ENCODE measurements around the gene P2RY8.
"Not testable (repeated sequence)": the region's sequence is repeated elsewhere in the genome, so short reads cannot be mapped to it uniquely, and the experiment has no call there.

P2RY8 gene

GRCh38 chrX:1516596-1517104 lies 20.3 kb downstream of the P2RY8 start:
- no peak for DNase-seq

- DNase-seq, result no peak
Measured at GRCh38 chrX:1511829-1512228, 25.2 kb downstream of the P2RY8 start.

- no peak for DNase-seq
Measured at GRCh38 chrX:1511150-1511549, 25.8 kb downstream of the P2RY8 start.

GRCh38 chrX:1507511-1508463 lies 29.2 kb downstream of the P2RY8 start:
- DNase-seq, result no peak

GRCh38 chrX:1506916-1507315 lies 30.1 kb downstream of the P2RY8 start:
- no peak for DNase-seq

- no peak for DNase-seq
Measured at GRCh38 chrX:1502853-1503252, 34.1 kb downstream of the P2RY8 start.

- DNase-seq, result no peak
Measured at GRCh38 chrX:1502241-1502640, 34.7 kb downstream of the P2RY8 start.

- no peak for DNase-seq
Measured at GRCh38 chrX:1500701-1501624, 36.0 kb downstream of the P2RY8 start.

GRCh38 chrX:1496076-1496475 lies 40.9 kb downstream of the P2RY8 start:
- no peak for DNase-seq

GRCh38 chrX:1493877-1494510 lies 43.0 kb downstream of the P2RY8 start:
- DNase-seq, result no peak

- DNase-seq, result no peak
Measured at GRCh38 chrX:1493412-1493811, 43.6 kb downstream of the P2RY8 start.

GRCh38 chrX:1492421-1493012 lies 44.5 kb downstream of the P2RY8 start:
- DNase-seq, result no peak

GRCh38 chrX:1491851-1492349 lies 45.1 kb downstream of the P2RY8 start:
- no peak for DNase-seq

- DNase-seq, result not testable (repeated sequence)
Measured at GRCh38 chrX:1491248-1491647, 45.7 kb downstream of the P2RY8 start.

- DNase-seq, result not testable (repeated sequence)
Measured at GRCh38 chrX:1490723-1491122, 46.3 kb downstream of the P2RY8 start.

- DNase-seq, result not testable (repeated sequence)
Measured at GRCh38 chrX:1489354-1489753, 47.6 kb downstream of the P2RY8 start.

GRCh38 chrX:1488745-1489144 lies 48.2 kb downstream of the P2RY8 start:
- no peak for DNase-seq

GRCh38 chrX:1488141-1488540 lies 48.8 kb downstream of the P2RY8 start:
- no peak for DNase-seq

- DNase-seq, result no peak
Measured at GRCh38 chrX:1487401-1487800, 49.6 kb downstream of the P2RY8 start.

GRCh38 chrX:1486749-1487361 lies 50.1 kb downstream of the P2RY8 start:
- no peak for DNase-seq

- no peak for DNase-seq
Measured at GRCh38 chrX:1486177-1486576, 50.8 kb downstream of the P2RY8 start.

GRCh38 chrX:1485033-1485432 lies 52.0 kb downstream of the P2RY8 start:
- no peak for DNase-seq

All from NCI-H1417 (cell line).